Left renal pelvis (tissue), 4 donors: ENCODE measurements around the gene ANKRD22. TPM values are rescaled to one million over a fixed set of nuclear protein-coding genes. Genes with fewer than 3 reads are reported as not detected.

ENCODE experiments used
- DNase-seq, 4 donors: peaks; one replicate each; pipeline ENCODE4 v3.0.0-alpha.2; 2013; ENCODE audit warnings: low read depth in 4 of 4, low spot score in 3 of 4
- polyA plus RNA-seq, 4 donors: library from polyadenylated mRNA; unstranded; fragments of 120-200 nt; gene quantifications; one replicate each; pipeline ENCODE4 v1.2.1, GENCODE V29; 2013; ENCODE audit not compliant: insufficient read length in 4 of 4

ANKRD22 gene
- polyA plus RNA-seq, 4 donors, result 0.10 to 0.73 (median 0.30) TPM

DNA sequence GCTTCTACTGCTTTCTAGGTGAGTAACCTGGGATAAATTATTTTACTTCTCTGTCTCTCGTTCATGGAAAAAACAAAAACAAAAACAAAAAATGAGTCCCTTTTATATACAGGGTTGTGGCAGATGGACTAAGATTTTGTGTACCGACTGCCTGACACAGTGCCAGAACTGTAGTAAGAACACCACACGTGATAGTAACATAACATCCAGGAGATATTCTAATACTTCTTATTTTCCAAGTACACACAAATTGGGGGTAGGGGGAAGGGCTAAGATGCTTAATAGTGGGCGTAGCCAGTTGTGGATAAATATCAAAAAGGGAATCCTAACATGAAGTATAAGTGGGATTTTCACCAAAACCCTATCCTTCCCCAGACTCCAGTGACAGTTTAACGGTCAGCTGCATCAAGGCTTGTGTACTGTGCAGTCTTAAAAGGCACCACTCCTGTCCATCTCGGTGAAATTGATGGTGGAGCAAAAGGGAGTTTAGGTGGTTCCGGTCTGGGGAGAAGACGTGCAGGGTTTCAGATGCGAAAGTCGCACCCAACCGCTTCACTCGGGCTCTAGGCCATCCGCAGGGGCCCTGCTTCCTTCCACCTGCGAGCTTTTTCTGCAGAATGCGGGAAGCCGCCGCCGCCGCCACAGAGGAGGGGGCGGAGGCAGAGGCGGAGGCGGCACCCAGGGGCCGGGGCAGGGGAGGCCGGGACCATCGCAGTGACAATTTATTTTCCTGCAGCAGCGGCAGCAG, 28.1 kb upstream of the ANKRD22 start, which contains the start of gene STAMBPL1:
TSS of gene STAMBPL1 (plus strand) at position 712 of the 748 bp plus-strand sequence. CDS start 21,464 bp downstream, outside the sequence.
- DNase-seq, result peak in 1 of 4 donors; percentile 7

DNA sequence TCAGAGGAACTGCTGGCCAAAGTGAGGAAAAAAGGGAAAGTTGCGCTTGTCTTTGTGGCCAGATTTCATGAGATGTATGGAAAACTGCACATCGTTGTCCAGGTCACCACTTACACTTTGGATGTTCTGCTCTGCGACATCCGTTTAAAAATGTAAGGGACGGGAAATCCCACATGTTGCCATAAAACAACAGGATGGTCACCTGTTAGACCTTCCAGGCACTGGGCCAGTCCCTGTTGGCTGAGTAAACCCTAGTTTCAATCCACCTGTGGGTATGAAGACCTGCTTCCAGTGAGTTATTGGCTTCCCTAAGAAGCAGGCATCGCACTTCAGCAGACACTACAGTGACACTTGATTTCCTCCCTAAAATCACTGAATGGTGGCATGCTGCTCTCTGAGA, 25.7 kb upstream of the ANKRD22 start:
- no peak for DNase-seq

DNA sequence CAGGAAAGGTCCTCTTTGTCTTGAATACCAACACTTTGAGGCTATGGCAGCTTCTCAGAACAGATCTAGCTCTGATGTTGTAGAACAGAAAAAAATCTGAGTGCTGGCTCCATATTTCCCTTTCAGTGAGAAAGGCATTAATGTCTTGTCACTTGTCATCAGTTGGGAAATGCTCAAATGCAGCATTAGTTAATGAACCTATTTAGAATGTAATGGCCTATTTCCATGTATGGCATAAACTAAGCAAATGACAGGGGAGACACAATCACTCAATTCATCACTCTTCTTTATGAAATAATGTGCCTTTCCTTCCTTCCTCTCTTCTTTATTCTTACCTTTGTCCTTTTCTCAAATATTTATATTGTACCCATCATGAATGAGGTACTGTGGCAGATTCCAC, 23.4 kb upstream of the ANKRD22 start:
- no peak for DNase-seq

DNA sequence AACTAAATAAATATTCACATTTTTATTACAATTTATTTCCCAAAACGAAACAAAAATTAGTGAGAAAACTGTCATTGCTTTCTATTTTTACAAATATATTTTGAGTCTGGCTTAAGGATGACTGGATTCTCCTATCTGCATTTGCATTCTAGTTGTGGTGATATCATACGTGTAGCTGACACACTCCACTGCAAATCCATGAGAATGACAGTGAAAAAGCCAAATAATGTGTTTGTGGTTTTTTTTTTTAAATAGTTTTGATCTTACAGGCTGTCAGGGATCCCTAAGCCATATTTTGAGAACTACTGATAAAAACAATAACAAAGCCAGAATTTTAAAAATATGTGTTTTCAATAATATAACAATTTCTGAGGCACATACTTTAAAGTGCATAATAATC, 22.6 kb upstream of the ANKRD22 start:
- no peak for DNase-seq

DNA sequence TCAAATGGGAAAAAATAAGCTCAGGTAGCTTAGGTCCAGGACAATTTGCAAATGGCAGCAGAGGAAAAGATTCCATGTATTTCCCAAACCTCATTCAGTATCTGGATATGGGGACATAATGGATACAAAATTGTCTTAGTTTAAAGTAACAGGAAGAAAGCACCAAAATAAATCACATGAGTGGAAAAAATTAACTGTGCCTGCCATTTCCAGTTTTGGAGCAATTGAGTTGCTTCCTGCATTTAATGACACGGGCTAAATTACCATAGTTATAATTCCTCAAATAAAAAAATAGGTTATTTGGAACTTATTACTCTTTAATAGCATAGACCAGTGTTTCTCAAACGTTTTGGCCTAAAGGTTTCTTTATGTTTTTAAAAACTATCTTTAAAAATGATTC, 22.1 kb upstream of the ANKRD22 start:
- DNase-seq, result no peak

DNA sequence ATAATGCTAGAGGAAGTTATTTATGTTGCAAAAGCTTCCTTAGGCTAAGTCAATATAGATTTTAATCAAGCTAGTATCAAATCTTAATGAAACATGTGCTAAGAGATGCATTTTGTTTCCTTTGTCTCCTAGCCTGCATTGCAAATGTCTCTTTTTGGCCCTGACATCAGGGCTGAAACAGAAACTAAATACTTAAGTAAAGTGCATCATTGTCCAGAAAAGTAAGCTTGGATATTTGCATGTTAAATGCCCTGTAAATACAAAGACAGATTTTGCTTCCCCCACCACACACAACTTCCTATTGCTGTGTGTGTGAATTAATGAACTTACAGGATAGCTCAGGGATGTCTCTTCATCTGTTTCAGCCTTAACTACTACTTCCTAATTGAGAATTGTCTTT, 18.4 kb upstream of the ANKRD22 start:
- no peak for DNase-seq

DNA sequence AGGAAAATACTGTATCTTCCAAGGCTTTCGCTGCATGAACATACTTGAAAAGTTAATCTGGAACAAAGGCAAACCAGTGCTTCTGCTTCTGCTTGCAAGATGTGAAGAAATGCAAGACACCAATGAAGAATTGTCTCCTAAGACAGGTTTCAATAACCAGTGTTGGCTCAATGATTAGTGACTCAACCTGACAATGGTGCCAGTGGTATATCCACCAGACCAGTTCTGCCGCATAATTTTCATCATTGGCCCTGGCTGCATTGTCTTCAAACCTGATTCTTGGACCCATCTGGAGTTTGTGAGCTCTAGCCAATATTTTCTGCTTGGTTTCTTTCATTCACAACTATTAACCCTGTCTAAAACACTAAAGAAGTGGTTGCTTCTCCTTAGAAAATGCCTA, 14.8 kb upstream of the ANKRD22 start:
- DNase-seq, result no peak

DNA sequence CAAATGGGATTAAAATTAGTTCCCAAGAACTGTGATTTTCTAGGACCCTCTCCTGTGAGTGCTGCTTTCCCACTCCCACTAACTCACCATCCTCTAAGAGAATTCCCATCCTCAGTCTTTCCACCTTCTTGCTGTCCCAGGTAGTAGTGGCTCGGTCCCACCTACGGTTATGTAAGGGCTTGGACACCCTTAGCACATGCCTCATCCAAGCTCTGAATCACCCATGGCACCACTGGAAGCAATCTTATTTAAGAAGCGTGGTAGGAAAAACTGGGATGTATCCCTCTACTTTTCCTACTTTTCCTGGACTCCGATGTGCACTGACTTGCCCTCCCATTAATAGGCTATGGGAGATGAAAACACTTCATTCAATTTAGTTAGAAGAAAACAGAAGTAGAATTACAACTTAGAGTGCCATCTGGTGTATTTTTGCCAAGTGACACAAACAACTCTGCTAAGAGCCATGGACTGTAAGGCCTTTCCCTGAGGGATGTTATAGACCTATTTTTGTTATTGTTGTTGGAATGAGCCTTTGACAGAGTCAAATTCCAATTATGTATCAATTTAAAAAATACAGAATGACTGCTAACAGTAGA, 13.7 kb upstream of the ANKRD22 start:
- DNase-seq, result no peak

DNA sequence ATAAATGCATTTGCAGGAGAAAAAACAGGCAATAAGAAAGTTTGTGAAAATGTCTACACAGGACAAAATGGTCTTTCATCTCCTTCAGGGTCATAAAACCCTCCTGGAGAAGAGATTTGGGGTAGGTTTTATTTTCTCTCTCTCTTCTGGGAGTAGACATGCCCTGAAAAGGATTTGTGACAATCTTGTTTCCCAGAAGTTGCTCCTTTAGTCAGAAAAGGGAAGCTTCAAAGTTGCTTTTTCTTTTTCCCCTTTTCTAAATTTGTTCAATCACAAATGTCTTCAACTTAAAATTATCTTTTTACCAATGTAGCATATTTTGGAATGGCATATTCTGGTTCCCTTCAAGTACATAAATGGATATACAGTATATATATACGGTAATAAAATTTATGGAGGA, 9.4 kb upstream of the ANKRD22 start:
- no peak for DNase-seq

DNA sequence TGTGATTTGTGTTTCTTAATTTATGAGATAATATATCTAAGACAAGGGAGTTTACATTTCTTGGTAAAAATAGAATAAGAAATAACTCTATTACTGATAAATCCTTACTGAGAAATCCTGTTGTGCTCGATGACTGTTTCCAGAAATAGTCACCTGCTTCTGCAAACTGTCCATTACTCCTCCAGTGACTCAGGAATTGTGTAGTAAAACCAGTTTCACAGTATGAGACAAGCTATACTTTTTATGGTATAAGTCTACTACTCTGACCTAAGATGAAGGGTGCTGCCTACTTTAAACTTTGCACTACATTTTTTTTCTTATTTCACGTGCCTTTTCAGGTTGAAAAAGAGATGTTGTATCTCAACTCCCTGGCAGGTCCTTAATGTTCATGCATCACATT, 6.8 kb upstream of the ANKRD22 start:
- no peak for DNase-seq

DNA sequence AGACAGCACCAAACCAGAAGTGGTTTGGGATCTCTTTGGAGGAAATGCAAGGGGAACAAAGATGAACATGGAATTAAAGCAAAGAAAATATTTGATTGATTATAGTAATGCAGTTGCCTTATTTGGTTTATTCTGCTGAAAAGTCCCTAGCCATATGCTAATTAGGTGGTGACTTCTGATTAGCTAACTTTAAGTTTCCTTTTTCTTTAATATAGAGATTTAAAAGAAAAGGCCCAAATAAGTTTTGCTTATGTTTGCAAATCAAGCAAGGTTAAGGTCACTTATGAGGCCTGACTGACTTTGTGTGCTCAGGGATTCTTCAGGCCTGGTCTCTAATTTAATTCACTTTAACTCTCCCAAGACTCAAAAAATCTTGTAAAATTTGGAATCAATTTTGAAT, 6.2 kb upstream of the ANKRD22 start:
- no peak for DNase-seq

DNA sequence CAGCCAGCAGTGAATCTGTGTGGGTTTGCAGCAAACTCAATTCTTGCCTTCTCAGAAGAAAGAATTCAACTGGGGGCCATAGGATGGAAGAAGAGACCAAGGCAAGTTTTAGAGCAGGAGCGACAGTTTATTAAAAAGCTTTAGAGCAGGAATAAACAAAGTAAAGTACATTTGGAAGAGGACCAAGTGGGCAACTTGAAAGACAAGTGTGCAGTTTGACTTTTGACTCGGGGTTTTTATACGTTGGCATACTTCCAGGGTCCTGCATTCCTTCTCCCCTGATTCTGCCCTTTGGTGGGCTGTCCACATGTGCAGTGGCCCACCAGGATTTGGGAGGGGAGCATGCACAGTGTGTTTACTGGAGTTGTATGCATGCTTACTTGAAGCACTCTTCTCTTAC, 3.0 kb upstream of the ANKRD22 start:
- no peak for DNase-seq

DNA sequence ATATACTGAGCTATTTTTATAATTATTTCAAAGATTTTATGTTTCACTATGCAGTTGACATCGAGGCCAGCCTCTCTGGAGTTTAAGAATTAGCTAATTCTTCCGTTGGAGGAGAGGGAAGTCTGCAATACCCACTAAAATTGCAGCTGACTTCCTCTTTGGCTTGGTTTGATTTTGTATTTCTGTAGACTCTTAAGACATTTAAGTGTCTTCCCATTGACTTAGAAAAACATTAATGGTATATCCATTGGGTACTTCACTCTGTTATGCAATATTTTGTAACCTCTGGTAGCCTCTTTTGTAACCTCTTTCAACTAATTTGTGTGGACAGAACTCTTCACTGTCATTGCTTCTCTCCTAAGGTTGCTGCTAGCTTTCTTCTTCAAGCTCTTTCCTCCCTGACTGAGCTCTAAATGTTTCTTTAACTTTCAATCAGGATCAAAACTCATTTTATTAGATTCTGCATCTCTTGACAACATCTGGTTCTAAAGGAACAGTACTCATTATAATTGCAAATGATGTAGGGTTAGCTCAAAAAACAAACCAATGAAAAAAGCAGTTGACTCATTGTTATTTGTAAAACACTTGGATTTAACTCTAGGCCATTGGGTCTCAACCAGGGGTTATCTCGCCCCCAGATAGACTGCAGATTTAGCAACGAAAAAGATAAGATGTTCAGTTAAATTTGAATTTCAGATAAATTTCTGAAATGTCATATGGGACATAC, 1.7 kb upstream of the ANKRD22 start:
- DNase-seq, result no peak

DNA sequence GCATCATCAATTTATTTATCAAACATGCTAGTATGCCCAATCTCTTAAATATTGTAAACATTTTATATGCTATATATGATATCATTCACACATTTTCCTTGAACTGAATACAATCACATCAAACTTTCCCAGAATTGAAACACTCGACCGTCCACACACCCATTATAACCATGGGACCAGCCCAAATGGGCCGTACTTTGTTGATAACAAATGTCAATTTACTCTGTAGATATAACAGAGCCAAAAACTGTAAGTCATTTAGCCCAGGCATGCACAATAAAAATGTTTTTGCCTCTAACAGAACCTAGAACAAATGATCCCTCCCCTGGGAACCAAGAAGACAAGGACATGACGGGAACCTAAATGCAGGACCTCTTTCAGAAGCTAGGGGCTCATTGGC, 683 bp upstream of the ANKRD22 start:
- no peak for DNase-seq

DNA sequence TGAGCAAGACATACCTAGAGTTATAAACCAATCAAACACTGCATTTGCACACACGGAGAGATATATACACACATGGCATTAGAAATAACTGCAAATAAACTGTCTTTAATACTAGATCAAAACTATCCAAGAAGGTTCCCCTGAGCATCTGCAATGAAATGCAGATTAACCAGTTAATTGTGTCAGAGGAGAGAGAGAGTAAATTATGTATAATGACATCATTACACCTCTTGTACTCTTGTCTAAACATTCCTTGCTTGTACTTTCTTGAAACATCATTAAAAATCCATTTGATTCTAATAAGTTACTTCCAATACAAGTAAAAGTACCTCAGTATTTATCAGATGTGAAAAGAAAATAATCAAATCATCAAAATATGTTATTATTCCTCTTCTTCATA, 932 bp downstream of the ANKRD22 start:
- no peak for DNase-seq

DNA sequence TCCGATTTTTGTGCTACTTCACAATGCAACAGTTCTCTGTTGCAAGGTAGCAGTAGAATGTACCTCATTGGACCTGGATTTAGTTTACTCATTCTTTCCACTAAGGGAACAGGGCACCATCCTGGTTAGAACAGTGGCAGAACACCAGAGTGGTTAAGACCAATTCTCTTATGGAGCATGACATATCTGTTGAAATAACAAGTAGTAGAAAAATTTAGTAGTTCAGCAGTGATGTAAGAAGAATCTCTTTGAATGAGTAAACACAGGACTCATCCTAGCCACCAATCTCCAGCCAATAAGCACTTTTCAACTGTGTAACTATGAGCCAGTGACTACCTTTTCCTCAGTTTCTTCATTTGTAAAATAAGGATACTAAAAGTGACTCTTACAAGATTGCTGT, 2.4 kb downstream of the ANKRD22 start:
- no peak for DNase-seq

DNA sequence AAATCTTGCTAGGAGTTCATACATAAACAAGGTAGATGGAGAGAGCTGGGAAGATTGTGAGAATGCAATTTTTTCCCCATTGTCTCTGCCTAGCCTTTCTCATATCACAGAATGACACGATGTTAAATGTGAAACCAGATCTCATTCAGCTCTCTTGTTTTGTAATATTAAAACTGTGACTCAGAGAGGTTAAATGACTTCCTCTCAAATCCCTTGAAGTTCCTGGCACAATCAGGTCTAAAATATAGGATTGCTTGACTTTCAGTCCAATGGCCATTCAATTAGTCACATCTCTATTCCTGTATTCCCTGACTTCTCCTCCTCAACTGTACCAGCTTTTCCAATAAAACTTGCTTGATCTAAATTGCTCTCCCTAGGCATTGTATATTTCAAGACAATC, 3.1 kb downstream of the ANKRD22 start:
- DNase-seq, result no peak

DNA sequence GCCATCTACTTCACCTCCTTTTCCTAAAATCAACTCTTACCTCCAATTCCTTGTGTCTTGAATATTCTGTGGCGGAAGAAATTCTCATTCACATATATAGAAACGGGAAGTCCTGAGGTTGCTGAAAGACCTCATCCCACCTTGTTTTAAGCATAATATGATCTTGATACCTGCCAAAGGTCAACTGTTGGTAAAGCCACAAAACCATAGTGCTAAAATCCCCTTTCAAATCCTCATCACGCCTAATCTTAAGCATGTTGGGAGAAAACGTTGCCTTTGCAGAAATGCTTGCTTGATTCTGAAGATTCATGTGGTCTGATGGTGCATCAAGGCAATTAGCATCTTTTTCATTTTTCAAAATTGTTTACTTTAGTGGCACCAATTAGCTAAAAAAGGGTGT, 8.5 kb downstream of the ANKRD22 start:
- DNase-seq, result no peak

DNA sequence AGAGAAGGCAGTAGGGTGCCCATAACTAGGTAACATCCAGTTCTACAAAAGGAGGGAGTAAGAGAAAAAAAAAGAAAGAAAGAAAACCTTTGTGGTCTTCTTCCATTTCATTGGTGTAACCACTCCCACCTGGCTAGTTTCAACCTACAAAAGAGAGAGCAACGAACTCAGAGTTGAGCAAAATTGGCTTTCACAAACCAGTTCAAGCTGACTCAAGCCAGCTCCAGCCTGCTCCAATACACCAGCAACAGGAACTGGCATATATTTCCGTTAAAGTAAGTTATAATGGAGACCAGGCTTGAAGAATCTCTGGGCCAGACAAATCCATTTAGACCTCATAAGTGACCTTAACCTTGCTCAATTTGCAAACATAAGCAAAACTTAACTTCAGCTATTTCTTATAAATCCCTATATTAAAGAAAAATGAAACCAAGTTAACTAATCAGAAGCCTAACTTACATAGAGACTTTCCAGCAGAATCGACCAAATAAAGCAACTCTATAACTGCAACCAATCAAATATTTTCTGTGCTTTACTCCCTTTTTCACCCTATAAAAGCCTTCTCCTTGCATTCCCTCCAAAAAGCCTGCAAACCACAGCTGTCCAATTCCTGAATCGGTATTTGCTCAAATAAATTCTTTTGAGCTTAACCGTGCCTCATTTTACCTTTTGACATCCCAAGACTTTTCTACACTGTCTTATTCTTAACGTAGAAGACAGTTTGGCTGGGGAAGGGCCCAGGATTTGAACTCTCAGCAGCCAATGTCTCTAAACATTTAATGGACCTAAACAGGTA, 10.1 kb downstream of the ANKRD22 start:
- DNase-seq, result no peak

DNA sequence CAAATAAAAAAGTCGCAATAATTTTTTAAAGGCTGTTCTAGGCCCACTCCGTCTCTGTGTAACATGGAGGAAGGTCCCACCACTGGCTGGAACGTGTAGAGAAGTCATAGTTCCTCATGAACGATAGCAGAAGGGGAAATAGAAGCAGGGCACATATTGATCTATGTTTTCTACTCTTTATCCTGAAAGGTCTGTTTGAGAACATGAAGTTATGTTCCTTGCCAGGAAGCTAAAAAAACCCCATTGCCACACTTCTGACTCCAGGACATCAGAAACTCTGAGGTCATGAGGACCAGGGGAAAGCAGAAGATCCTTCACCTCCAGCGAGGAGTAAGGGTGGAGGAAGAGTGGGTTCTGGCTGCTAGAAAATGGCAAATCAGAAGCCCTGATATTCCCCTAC, 10.8 kb downstream of the ANKRD22 start:
- DNase-seq, result no peak

DNA sequence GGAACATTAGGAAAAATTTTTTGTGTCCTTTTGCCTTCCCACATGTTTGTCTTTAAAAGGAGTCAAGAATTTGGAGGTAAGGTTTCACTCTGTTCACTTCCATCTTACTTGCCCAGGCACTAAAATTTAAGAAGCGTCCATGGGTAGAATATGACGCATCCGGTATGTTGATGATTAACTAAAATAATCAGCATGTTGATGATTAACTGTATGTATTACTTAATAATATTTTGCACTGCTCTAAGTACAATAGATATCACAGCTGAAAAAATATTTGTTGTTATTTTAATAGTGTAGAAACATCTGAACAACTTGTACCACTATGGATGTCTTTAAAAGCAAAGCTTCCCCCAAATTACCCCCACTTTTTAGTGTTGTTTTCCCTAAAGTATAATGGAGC, 11.5 kb downstream of the ANKRD22 start:
- no peak for DNase-seq
